HUDEP-2 (cell line): Measurements from ENCODE around the gene DUS3L.
"Not testable (repeated sequence)": the region's sequence is repeated elsewhere in the genome, so short reads cannot be mapped to it uniquely, and the experiment has no call there.

Source experiments
- DNase-seq, 76 experiments: peaks; one replicate each; lab custom pipeline; 2025; ENCODE audit not compliant: unreplicated experiment in 76 of 76; lab: John Stamatoyannopoulos, UW

DUS3L gene

DNA sequence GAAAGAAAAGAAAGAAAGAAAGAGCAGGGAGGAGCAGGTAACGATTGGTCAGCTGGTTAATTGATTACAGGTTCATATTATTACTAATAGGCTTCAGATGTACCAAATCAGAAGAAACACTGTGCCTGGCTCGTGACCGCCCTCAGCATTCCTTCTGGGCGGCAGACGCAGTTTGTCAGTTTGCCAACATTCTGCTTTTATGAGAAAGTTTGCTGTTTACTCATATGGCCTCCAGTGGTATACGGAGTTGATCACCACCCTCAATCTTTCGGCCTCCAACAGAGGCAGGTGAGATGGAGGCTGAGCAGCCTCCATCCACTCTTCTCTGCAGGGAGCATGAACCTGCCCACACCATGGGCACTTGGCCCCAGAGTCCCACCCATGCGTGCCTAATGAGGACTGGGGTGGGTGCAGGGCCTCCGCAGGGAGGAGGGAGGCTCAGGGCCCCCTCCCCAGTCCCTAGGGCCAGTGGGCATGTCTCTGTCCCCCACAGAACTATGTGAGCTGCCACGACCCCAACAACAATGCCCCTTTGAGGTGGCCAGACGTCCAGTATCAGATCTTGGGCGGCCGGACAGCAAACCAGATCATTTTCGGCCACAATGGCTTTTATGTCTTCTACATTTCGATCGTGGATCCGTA is 15.2 kb downstream of the DUS3L start:
- no peak for DNase-seq

DNA sequence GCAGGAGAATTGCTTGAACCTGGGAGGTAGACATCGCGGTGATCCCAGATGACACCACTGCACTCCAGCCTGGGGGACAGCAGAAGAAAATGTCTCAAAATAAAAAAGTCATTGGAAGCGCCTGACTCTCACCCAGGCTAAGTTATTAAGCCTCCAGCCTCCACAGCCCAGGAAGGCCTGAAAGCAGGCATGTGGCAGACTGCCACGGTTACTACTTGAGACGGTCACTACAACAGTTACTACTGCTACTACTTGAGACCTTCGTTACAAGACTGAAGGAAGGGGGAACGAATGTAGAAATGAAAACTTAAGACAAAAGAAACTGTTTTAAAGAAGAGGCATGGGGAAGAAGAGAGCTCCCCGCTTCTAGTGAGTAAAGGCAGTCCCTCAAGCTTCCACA is 16.0 kb downstream of the DUS3L start:
- DNase-seq: no peak

DNA sequence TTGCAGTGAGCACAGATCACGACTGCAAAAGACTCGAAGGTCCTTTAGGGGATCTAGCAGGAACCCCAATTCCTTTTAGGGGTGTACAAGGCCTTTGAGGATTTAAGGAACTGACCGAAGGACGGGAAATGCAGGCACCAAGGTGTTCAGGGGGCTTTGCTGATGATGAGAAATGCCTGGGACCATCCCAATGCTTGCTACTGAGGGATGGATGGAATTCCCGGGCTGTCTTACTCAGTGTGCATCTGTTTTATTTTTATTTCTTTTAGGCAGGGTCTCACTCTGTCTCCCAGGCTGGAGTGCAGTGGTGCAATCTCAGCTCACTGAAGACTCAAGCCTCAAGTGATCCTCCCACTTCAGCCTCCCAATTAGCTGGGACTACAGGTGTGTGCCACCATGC is 17.7 kb downstream of the DUS3L start:
- no peak for DNase-seq

DNA sequence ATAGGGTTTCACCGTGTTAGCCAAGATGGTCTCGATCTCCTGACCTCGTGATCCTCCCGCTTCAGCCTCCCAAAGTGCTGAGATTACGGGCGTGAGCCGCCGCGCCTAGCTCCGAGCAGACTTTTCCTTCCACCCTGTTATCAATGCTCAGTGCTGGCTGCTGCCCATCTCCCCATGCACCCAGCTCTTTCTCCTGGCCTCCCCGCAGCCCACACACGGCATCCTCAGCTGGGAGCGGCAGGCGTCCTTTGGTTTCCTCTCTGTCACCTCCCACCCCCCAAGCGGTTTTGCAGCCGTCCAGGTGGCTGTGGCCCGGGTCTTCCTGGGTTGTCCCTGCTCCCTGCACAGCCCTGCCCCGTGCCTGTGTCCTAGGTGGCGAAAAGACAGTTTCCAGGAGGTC is 18.5 kb downstream of the DUS3L start:
- DNase-seq: no peak

DNA sequence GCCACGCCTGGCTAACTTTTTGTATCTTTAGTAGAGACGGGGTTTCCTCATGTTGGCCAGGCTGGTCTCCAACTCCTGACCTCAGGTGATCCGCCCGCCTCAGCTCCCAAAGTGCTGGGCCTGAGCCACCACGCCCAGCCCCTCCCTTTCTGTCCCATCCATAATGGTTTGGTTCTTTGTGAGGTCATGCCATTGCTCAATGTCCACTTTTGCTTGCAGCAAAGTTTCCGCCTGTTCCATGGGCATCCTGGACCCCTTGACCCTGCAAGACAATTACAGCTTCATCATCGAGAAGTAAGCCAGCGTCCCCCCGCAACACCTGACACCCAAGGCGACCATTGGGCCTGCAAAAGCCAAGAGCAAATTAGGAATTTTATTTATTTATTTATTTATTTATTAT is 23.0 kb downstream of the DUS3L start:
- no peak for DNase-seq

DNA sequence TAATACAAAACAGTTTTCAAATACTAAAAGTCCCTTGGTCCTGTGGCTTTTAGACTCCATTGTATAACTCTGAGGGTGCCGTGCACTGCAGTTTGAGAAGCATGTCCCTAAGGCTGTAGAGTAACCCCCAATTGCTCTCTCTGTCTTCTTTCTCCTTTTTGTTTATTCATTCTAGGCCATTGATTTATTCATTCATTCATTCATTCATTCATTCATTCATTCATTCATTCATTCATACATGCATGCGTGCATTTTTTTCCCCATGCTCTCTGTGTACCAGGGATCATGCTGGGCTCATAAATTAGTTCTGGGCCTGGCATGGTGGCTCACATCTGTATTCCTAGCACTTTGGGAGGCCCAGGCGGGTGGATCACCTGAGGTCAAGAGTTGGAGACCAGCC is 25.7 kb downstream of the DUS3L start:
- no peak for DNase-seq

DNA sequence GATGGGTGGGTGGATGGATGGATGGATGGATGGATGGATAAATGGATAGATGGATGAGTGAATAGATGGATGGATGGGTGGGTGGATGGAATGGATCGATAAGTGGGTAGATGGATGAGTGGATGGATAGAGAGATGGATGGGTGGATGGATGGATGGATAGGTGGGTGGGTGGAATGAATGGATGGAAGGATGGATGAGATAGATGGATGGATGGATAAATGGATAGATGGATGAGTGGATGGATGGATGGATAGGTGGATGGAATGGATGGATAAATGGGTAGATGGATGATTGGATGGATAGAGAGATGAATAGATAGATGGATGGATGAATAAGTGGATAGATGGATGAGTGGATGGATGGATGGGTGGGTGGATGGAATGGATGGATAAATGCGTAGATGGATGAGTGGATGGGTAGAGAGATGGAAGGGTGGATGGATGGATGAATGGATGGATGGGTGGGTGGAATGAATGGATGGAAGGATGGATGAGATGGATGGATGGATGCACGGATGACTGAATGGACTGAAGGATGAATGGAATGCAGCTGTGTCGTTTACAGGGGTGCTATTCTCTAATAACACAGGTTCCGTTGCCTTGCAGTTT is 28.2 kb downstream of the DUS3L start:
- DNase-seq: no peak

DNA sequence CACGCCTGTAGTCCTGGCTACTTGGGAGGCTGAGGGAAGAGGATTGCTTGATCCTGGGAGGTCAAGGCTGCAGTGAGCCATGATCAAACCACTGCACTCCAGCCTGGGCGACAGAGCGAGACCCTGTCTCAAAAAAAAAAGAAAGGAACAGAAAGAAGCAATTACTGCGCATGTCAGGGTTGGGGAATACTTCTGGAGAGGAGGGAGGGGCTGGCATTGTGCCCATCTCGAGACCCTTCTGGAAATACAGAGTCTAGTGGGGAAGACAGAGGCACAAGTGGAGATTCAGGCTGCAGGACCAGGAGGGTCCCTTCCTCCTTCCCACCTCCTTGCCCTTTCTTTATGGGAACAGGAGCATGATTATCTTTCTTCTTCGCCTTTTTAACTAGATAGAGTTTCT is 37.2 kb downstream of the DUS3L start:
- DNase-seq: no peak

DNA sequence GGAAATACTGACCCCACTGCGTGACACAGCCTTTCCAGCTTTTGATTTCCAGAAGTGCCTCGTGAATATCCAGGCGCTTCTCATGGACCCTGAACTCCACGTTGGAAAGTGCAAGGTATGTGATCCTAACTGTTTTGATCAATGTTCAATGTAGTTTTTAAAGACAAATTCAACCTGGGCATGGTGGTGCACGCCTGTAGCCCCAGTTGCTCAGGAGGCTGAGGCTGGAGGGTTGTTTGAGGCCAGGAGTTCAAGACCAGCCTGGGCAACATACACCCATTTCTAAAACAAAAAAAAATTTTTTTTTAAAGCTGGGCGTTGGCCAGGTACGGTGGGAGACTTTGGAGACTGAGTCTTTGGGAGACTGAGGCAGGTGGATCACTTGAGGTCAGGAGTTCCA is 39.3 kb downstream of the DUS3L start:
- DNase-seq: no peak

DNA sequence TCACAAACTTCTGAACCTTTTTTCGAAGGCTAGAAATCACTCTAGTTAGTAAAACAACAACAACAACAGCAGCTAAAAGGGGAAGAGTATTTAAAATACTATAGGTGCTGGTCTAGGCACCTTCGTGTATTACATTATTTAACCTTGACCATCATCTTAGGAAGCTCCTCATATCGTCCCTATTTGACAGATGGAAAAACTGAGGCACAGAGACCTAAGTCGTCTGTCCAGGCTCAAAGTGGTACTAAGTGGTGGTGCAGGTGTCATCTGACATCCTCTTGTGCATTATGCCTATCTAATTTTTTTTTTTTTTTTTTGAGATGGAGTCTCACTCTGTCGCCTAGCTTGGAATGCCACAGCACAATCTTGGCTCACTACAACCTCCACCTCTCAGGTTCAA is 41.5 kb downstream of the DUS3L start:
- DNase-seq: no peak

DNA sequence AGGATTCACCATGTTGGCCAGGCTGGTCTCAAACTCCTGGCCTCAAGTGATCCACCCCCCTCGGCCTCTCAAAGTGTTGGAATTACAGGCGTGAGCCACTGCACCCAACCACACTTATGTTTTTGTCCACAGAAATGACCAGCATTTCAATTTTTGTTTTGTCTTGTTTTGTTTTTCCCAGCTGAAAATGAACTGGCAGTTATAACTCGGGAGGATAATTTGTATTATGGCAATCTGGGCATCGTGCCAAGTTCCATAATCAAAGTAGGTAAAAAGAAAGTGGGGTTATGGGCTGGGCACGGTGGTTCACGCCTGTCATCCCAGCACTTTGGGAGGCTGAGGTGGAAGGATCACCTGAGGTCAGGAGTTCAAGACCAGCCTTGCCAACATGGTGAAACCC is 42.0 kb downstream of the DUS3L start:
- peak in 1 of 76 experiments; percentile 7 for DNase-seq

DNA sequence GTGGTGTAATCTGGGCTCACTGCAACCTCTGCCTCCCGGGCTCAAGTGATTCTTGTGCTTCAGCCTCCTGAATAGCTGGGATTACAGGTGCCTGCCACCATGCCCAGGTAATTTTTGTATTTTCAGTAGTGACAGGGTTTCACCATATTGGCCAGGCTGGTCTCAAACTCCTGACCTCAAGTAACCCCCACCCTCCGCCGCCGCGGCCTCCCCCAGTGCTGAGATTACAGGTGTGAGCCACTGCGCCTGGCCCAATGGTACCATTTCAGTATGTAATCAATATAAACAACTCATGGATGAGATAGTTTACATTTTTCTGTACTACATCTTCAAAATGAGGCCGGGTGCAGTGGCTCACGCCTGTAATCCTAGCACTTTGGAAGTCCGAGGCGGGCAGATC is 46.0 kb downstream of the DUS3L start:
- not testable (repeated sequence) for DNase-seq

DNA sequence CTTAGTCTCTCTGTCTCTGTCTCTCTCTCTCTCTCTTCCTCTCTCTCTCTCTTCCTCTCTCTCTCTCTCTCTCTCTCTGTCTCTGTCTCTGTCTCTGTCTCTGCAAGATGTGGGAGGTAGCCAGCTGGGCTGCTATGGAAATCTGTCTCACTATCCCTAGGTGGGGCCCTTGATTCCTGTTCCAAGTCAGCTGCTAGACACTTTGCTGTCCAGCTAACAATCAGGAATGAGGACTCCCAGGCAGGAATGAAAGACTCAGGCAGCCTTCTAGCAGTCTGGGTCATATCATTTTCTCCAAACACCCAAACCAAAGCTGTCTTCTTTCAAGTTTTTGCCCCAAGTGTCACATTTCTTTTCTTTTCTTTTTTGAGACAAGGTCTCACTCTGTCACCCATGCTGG is 47.3 kb downstream of the DUS3L start:
- DNase-seq: no peak

DNA sequence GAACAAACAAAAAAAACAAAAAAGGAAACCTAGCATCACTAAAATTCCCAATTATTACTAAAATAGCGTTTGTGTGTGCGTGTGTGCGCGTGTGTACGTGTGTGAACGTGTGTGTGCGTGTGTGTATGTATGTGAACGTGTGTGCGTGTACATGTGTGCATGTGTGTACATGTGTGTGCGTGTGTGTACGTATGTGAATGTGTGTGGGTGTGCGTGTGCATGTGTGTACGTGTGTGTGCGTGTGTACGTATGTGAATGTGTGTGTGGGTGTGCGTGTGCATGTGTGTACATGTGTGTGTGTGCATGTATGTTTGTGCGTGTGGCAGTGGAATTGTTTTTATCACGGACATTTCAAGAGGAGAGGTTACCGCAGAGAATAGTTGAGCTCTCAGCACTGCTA is 48.9 kb downstream of the DUS3L start:
- no peak for DNase-seq

DNA sequence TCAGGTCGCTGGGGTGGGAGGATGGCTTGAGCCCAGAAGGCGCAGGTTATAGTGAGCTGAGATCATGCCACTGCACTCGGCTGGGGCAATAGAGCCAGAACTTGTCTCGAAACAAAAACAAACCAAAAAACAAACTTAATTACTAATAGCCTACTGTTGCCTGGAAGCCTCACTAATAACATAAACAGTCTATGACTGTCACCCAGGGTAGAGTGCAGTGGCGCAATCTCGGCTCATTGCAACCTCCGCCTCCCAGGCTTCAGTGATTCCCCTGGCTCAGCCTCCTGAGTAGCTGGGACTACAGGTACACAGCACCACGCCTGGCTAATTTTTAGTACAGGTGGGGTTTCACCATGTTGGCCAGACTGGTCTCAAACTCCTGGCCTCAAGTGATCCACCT is 52.5 kb downstream of the DUS3L start:
- no peak for DNase-seq
